ENCODE results near the gene SYT7. TPM values are rescaled to one million over a fixed set of nuclear protein-coding genes. Genes with fewer than 3 reads are reported as not detected.

SYT7 gene
- total and polyA plus RNA-seq, 2 of the 8 experiments (the other 6 are each of a cell fraction or from before 2014, with no cell fraction given) = 9.6 to 10.5 TPM

- ChIA-PET CTCF (ENCODE audit: partially characterized antibody) (interaction anchor here (1.6 to 8.7 kb wide), 4 partner anchors 17 to 64 kb away, joined by 6 to 146 read pairs (median 89); no protein-coding TSS in a partner anchor), POLR2A (ENCODE audit: partially characterized antibody) (interaction anchor here (1.5 kb wide), 1 partner anchor 47 kb away, joined by 6 read pairs; no protein-coding TSS in a partner anchor)
- Histone ChIP-seq H2BK15ac (ENCODE audit: low read length) (peak overlapping the region; percentile 61; the same call in 1 of the 2 replicates), H4K5ac (ENCODE audit: insufficient read length, low read depth, low read length) (no peak overlapping the region), H4K8ac (ENCODE audit: extremely low read depth, insufficient read depth, low read length) (0 out of 2 replicates have a peak overlapping the region, but pooled peaks have one; percentile 26), H3K23me2 (ENCODE audit: low read depth, low read length) (peaks cover 10% of the 10 kb centered on the region), H3K9me3 (ENCODE audit: insufficient read depth in 2 of 2, low read depth in 1 of 2, low read length in 1 of 2) (no peaks in the 10 kb centered on the region), H3K4me3 (ENCODE audit: extremely low read depth in 1 of 4, insufficient read depth in 2 of 4, low read depth in 3 of 4, low read length in 4 of 4) (peak overlapping the region; percentile 46 to 85 (median 64)), H2BK120ac (replicated peaks; ENCODE audit: low read depth, low read length) (no peak overlapping the region), H3K27ac (ENCODE audit: low read depth, low read length) (no peak overlapping the region), H3K4me1 (replicated peaks in 1 of 4; ENCODE audit: control insufficient read depth in 3 of 4, insufficient read depth in 4 of 4, low read length in 3 of 4) (peaks cover 4 to 41% (median 33%) of the 10 kb centered on the region in 4 experiments), H3K23ac (ENCODE audit: insufficient read length) (no peak overlapping the region), H3K79me2 (ENCODE audit: control insufficient read depth in 1 of 2, insufficient read depth in 2 of 2, low read length in 2 of 2) (no peaks in the 10 kb centered on the region), H3K27me3 (replicated peaks in 1 of 4; ENCODE audit: control insufficient read depth in 3 of 4, extremely low read depth in 1 of 4, insufficient read depth in 3 of 4, low read length in 3 of 4) (peaks cover 2 to 31% (median 25%) of the 10 kb centered on the region in 4 experiments), H3K4ac (replicated peaks; ENCODE audit: insufficient read length, low read depth, low read length) (no peak overlapping the region), H2BK20ac (ENCODE audit: low read length) (no peak overlapping the region), H2AK5ac (ENCODE audit: low read depth, low read length) (no peak overlapping the region), H3K18ac (ENCODE audit: extremely low read depth, low read length) (no peak overlapping the region; the same call in 1 of the 2 replicates), H3K36me3 (ENCODE audit: control insufficient read depth in 2 of 4, insufficient read depth in 4 of 4, low read length in 3 of 4) (no peaks in the 10 kb centered on the region), H4K20me1 (replicated peaks in 1 of 2; ENCODE audit: control insufficient read depth in 1 of 2, insufficient read depth in 2 of 2, low read length in 2 of 2) (peaks cover 0 to 16% of the 10 kb centered on the region in 2 experiments), H2AFZ (ENCODE audit: low read length) (no peak overlapping the region), H2BK5ac (ENCODE audit: low read depth, low read length) (no peak overlapping the region), H3K14ac (ENCODE audit: insufficient read length) (no peak overlapping the region), H3K4me2 (ENCODE audit: insufficient read depth in 1 of 2, low read depth in 2 of 2, low read length in 2 of 2) (peak overlapping the region; percentile 75 to 96), H2BK12ac (ENCODE audit: low read depth, low read length) (no peak overlapping the region), H4K91ac (replicated peaks; ENCODE audit: insufficient read length, low read length) (no peak overlapping the region), H3K56ac (replicated peaks; ENCODE audit: insufficient read length, low read depth, low read length) (no peak overlapping the region), H3K79me1 (ENCODE audit: low read depth, low read length) (no peaks in the 10 kb centered on the region; the same call in 1 of the 2 replicates), H3K9ac (replicated peaks in 1 of 4; ENCODE audit: extremely low read depth in 1 of 4, low read depth in 3 of 4, low read length in 3 of 4) (no peak overlapping the region; a peak in 1 of 7 replicates)
- peak in 1 of 2 experiments; percentile 71 for DNase-seq (ENCODE audit: low read depth in 1 of 2, low spot score in 2 of 2)
- 2% methylated on average over 39 of the region's 60 CpGs; no CpG with 5 or more reads in 1 of the 2 experiments for WGBS, 2 experiments (ENCODE audit: extremely low coverage in 1 of 2, insufficient coverage in 1 of 2, insufficient read length in 1 of 2, insufficient replicate concordance in 2 of 2, low coverage in 1 of 2, low lambda C conversion rate in 2 of 2, missing lambda C conversion rate in 1 of 2)
- FAIRE-seq = no peak
- no peak for TF ChIP-seq BRCA1 (IDR thresholded peaks at IDR 0.05; ENCODE audit: low read depth, low read length)
- no peak for TF ChIP-seq SP1 (IDR thresholded peaks at IDR 0.05; ENCODE audit: low read depth, low read length)
- TF ChIP-seq TCF12 (IDR thresholded peaks at IDR 0.05; ENCODE audit: low read depth, low read length) = no peak
- no peak for TF ChIP-seq GTF2F1 (IDR thresholded peaks at IDR 0.05; ENCODE audit: borderline replicate concordance, low read depth, low read length)
- TF ChIP-seq CBX5 (IDR thresholded peaks at IDR 0.05; ENCODE audit: low read depth, low read length) = no peak
- TF ChIP-seq USF2 (IDR thresholded peaks at IDR 0.05; ENCODE audit: low read length) = no peak
- no peak for TF ChIP-seq CBX8 (IDR thresholded peaks at IDR 0.05; ENCODE audit: borderline replicate concordance, low read depth, low read length)
- TF ChIP-seq RAD21 (IDR thresholded peaks at IDR 0.05 in 1 of 2, conservative IDR thresholded peaks at IDR 0.05 in 1 of 2; ENCODE audit: low read depth in 2 of 2, low read length in 2 of 2) = peak in 1 of 2 experiments; percentile 37; a peak in 2 of 4 replicates
- no peak for TF ChIP-seq GABPA (IDR thresholded peaks at IDR 0.05; ENCODE audit: borderline replicate concordance, insufficient read depth, low read length)
- peak; percentile 13 for TF ChIP-seq KDM4A (IDR thresholded peaks at IDR 0.05; ENCODE audit: low read depth, low read length, severe bottlenecking)
Measured at GRCh38 chr11:61580271-61580888, 496 bp downstream of the SYT7 start.

Measured in H1 (cell line).